Glomerular visceral epithelial cell (primary cell): Measurements from ENCODE around the gene SIM2.

Source experiments
- DNase-seq: peaks from one replicate; pipeline ENCODE4 v3.0.0-alpha.2; 2016; ENCODE audit errors: extremely low spot score

The SIM2 gene

DNA sequence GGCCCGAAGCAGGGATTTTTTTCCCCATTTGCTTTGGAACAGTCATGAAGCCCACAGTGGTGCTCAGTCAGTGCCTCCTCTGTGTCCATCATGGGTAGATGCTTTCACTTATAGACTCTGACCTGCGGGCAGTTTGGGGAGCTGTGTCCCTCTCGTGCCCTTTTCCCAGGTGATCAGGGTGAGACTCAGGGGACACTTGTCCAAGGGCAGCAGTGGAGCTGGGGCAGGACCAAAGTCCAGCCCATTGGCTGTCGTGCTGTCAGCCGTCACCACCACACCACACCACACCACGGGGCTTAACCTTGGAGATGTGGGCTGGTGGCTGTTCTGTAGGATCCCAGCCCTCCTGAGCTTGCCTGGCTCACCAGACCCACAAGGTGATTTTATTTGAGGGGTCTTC, 34.9 kb downstream of the SIM2 start:
- no peak for DNase-seq

DNA sequence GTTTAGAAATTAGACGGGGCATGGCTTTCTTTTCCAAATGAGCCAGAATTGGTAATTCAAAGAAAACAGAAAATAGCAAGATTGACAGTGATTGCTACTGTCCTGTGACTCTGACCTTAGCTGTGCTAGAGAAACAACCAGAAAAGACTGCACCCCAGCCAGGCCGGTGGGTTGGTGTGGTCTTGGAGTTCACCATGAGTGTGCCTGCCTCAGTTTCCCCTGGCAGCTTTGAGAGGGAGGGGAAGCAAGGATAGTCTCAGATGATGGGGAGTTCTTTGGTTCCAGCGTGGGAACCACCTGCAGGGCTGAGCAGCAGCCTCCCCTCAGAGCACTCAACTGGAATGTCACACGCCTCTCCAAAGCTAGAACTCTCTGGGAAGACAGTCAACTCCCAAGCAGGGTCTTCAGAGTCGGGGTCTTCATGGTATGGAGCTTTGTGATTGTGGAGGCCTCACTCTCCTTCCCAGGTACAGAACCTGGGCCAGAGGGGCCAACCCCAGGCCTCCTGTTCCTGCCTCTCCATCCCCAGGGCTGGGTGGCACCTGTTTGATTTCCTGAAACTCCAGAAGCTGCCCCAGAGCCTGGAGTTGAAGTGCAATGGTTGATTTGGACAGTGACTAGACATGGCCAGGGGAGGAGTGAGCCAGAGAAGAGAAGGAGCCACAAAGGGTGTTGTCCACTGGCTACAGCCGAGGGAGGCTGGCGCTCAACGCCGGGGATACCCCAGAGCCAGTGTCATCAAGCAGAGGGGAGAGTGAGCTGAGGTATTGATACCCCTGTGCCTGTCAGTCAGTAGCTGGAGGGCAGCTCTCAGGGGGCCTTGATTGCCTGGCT, 35.7 kb downstream of the SIM2 start:
- DNase-seq, result no peak

DNA sequence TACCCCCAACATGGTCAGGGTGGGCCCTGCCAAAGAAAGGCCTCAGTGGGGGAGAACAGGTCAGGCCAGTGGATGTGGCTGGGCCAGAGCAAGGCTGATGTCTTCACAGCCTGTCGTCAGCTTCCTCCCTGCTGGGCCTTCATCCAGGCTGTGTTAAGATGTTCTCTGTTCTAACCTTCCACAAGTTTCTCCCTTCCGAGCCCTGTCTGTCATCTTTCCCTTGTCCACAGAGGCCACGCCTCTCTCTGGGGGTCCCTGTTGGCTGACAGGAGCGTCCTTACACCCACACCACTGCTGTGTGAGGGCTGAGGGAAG, 36.2 kb downstream of the SIM2 start:
- DNase-seq, result no peak

DNA sequence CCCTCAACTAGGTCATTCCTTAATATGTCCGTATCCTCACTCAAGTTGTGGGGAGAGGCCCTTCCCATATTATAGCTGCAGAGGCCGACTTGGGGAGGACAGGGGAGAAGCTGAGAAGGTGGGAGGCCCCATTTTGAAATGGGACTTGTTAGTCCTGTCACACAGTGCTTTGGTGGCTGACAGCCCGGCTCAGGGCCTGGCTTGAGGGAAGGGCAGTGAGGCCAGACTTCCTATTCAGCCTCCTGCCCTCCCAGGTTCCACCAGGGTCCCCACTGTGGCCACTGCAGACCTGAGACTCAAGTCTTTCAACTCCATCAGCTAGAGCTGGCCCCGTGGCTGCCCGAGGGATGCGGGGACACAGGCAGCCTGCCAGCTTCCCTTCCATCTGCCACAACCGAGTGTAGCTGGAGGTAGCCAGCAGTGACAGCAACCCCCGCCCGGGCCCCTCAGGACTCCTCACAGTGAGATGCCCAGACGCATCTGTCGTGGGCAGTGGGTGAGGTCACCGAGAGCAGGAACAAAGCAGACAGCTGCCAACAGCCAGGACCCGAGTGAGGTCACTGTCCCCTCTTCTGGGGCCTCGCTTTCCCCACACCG, 36.9 kb downstream of the SIM2 start:
- peak; percentile 23 for DNase-seq

DNA sequence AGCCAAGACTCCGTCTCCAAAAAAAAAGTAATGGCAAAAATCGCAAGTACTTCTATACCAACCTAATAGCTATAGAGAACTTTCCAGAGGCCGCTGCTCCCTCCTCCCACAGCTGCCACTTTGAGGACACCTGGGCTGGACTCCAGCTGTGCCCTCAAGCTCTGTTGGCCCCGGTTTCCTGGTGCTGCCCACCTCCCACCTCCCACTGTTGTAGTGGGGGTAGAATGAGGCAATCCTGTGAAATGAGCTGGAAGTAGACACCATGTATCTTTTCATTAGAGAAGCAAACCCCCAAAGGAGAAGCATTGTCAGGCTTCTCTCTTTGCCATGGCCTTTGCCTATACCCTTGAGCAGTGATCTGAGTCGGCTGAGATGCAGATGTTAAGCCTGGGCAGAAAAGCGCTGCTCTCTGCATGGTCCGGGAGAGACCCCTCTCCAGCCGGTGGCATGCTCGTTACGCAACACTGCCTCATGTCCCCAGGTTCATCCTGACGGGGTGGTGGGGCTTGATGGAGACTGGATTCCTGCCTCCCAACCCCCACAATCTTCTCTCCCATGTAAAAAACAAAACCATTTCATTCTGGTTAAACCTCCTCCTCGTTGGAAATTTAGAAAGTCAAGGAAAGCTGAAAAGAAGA, 39.7 kb downstream of the SIM2 start:
- no peak for DNase-seq

DNA sequence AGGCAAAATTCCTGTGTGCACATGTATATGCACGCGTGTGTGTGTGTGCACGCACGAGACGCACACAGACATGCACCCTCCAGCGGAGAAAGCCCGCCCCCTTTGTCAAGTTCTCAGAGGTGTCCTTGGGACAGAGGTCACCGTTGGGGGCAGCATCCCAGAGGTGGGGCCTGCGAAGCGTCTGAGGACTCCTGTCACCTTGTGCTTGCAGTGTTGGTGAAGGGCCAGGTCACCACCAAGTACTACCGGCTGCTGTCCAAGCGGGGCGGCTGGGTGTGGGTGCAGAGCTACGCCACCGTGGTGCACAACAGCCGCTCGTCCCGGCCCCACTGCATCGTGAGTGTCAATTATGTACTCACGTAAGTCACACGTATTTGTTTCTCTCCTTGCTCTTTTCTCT, 42.6 kb downstream of the SIM2 start:
- no peak for DNase-seq

DNA sequence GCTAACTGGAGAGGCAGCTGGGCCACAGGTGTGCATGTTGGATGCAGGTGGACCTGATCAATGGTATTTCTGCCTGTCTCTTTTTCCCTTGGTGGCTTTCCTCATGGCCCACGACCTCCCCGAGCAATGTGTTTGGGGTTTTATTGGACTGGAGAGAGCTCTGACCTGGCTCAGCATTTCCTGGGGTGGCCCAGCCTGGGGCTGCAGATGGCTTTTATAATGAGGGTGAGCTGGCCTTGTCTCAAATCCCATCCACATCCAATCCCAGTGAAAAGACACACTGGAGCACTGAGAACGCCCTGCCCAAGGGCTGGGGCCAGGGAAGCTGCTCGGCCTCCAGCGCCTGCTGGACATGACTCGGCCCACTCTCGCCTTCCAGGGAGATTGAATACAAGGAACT, 44.1 kb downstream of the SIM2 start:
- no peak for DNase-seq

DNA sequence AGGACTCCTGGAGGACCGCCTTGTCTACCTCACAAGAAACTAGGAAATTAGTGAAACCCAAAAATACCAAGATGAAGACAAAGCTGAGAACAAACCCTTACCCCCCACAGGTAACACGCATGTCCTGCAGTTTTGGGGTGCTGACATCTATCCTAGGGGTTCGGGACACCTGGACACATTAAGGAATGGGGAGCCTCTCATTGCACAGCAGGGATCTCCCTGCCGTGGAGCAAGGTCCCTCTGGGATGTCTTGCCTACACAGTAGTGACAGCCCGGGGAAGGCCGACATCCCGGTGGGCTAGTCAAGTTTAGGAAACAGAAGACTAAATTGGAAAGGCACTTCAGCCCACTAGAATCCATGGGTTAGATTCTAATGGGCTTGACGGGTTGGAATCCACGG, 44.5 kb downstream of the SIM2 start:
- no peak for DNase-seq

DNA sequence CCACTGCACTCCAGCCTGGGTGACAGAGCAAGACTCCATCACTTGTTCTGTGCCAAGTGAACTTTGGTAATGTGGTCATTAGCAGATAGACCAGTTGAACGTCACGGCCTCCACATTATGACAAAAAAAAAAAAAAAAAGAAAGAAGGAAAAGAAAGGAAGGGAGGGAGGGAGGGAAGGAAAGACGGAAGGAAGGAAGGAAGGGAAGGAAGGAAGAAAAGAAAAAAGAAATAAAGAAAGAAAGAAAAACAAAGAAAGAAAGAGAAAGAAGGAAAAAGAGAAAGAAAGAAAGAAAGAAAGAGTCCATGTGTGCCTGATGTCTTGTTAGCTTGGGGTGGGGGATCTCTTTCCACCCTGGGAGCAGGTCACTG, 45.3 kb downstream of the SIM2 start:
- DNase-seq, result no peak

DNA sequence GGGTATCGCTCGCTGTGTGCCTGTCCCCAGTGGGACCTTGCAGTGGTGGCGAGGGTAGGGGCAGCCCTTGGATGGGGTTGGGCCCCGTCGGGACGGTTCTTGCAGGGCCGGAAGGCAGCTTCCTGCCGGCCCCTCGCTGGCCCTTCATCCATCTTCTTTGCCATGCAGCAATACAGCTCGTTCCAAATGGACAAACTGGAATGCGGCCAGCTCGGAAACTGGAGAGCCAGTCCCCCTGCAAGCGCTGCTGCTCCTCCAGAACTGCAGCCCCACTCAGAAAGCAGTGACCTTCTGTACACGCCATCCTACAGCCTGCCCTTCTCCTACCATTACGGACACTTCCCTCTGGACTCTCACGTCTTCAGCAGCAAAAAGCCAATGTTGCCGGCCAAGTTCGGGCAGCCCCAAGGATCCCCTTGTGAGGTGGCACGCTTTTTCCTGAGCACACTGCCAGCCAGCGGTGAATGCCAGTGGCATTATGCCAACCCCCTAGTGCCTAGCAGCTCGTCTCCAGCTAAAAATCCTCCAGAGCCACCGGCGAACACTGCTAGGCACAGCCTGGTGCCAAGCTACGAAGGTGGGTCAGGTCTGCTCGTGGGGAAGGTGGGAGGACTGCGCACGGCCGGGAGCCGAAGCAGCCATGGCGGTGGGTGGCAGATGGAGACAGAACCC, 45.8 kb downstream of the SIM2 start:
- DNase-seq, result no peak

DNA sequence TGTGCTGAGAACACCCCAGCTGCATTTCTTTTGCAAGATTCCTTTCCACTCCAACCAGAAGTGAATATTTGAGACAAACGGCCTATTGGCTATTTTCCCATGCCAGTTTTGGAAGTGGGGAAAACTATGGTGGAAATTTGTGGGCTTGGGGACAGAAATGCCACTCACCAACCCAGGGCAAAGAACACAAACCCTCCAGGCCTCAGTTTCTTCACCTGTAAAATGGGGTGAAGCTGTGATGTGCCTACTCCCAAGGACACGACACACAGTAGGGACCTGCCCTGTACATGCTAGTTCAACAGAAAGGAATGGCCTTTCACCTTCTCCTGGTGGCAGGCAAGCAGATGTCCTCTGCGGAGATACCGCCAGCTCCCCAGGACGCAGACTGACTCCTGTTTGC, 46.5 kb downstream of the SIM2 start:
- DNase-seq, result no peak

DNA sequence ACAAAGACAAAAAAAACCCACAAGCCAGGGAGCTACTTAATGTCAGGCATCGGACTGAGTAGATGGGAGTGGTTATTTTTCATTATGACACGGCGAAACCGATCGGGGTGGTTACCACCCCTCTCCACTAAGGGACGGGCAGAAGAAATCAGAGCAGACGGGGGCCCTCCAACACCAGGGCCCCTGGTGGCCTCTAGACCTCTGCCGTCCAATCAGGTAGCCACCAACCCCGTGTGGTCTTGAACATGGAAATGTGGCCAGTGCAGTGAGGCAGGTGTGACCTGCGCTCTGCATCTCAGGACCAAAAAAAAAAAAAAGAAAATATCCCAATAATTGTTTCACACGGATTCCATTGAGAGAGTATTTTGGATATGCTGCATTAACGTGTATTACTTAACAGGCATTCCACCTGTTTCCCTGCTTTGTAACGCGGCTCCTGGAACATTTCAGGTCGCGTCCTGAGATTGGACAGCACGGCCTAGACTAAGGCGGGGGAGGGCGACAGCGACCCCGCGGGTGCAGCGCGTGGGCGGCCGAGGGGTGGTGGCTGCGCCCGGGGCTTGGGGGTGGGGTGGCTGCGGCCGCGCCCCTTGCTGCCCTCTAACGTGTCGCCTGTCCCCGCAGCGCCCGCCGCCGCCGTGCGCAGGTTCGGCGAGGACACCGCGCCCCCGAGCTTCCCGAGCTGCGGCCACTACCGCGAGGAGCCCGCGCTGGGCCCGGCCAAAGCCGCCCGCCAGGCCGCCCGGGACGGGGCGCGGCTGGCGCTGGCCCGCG, 48.3 kb downstream of the SIM2 start:
- DNase-seq, result no peak

DNA sequence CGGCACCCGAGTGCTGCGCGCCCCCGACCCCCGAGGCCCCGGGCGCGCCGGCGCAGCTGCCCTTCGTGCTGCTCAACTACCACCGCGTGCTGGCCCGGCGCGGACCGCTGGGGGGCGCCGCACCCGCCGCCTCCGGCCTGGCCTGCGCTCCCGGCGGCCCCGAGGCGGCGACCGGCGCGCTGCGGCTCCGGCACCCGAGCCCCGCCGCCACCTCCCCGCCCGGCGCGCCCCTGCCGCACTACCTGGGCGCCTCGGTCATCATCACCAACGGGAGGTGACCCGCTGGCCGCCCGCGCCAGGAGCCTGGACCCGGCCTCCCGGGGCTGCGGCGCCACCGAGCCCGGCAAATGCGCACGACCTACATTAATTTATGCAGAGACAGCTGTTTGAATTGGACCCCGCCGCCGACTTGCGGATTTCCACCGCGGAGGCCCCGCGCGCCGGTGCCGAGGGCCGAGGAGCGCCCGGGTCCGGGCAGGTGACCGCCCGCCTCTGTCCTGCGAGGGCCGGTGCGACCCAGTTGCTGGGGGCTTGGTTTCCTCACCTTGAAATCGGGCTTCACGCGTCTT, 49.0 kb downstream of the SIM2 start:
- DNase-seq, result no peak

DNA sequence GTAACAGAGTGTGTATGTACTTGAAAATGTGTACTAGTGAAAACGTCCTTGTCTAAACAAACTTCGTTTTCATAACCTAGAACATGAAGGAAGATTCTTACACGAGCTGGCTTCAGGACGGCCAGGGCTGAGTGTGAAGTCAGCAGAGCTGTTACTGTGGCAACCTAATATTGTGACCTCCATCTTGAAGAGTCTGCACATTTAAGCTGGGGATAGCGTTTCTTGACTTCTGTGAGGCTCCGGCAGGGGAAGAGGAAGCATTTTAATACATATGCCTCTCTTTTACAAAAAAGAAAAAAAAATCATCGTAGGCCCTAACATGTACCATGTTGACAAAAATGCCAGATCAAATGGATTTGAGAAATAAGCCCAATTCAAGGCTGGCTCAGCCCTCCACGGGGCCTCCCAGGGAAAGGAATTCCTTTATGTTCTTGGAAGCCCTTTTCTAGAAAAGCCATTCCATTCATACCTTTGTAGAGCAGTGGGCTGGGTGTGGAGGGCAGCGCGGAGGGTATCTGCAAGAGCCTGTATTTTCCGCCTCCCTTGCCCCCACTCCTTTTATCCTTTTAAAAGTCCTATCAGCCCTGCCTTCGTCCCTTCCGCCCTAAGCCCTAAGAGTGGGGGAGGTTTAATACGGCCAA, 51.1 kb downstream of the SIM2 start:
- peak; percentile 39 for DNase-seq

DNA sequence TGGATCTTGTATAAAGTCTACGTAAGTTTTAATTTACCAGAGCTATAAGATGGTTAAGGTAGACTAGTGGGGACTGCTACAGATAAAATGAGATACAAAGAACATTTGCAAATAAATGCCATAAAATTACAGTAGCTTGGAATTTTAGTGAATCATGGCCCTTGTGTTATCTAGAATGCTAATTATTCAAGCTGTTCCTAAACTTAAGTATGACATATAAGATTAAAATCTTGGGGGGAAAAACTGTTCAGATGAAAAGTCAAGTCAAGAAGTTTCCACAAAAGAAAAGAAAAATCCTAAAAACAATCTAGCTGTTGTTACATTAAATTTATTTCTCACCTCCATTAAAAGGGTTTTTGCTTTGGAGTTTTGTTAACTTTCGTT, 51.7 kb downstream of the SIM2 start:
- no peak for DNase-seq

DNA sequence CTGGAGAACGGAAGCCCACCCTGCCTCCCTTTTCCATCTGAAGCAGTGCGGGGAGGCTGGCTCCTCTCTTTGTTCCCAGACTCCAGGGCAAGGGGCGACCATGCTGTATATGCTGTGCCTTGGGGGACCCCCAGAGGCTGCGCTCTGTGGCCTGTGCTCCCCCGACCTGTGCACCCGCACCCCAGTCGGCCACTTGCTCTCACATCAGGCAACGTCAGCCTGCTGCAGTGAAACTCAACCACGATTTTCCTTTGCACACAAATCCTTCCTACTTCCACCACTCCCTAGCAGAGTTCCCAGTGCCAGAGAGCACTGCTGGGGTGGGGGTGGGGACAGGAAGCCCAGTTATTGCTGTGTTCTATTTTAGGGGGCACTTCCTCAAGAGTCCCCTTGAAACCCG, 52.5 kb downstream of the SIM2 start:
- DNase-seq, result no peak

DNA sequence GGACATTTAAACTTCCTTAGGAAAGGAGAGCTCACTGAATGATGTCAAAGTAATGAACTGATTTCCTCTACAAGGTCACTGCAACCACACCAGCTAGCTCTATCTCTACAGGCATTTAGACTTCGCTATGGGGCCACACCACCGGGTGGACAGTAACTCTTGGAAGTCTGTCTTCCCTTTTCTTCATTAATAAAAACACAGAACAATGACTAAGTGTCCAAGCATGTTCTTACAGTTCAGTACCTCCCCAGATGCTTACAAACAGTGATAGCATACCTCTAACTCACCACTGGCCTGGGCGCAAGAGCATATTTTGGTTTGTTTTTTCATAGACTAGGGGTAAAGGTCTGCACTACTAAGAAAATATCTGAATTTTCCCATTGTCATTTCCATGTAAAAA, 54.6 kb downstream of the SIM2 start:
- peak; percentile 84 for DNase-seq

DNA sequence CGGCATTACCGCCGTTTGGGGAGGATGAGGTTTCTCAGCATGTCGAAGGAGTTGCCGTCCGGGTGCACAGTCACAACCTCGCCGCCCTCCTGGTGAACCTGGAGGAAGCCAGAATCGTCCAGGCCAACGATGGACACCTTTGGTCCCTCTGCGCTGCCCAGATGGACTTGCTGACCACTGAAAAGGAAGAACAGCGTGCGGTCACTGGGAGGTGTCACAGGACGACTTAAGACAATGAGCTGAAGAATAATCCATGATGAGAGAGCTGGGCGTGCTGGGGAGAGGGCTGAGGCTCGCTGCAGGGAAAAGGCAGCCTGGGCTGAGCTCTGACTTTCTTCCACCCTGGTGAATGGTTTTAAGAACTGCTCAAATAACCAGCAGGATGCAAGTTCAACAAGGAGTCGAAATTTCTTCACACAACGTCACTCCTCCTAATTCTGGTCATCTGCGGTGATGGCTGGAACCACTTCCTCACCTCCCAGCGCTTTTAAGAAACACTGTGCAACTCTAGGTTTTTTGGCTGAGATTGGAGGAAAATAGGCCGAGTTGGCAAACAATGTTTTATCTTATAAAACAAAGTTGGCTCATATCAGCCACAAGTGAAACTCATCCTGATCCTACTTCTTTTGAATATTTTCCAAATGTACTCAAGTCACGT, 55.5 kb downstream of the SIM2 start:
- DNase-seq, result no peak

DNA sequence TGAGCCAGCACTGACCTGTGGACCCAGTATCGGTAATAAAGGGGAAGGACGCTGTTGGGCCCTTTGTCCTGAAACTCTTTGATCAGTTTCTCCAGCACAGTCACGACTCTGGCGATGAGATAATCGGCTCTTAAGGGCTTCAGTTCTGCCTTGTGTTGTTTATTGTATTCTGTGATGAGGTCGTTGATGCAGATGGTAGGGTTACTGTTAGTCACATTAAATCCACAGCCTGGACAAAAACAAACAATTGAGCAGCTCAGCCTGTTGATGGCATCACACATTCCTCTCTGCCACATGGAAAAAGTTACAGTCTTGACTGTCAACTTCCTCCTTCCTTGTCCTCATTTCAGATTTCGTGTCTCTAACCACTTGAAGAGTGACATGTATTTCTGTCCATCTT, 57.6 kb downstream of the SIM2 start:
- no peak for DNase-seq

DNA sequence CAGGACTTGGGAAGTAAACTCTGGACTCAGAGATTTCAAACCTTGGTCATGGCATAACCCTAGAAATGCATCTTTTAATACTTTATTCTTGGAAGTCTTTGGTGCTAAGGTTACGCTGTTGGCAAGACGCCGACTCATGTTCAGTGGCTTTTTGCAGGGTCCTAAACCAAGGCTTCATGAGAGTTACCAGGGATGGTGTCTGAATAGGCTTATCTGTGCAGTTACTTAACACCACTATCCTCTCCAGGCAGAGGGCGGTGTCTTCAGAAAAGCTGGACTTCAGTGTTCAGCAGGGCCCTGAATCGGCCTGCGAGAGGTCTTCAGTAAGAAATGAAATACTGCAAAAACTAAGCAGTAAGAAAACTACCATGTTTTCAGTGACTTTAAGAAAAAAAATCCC, 58.3 kb downstream of the SIM2 start:
- no peak for DNase-seq
